Thoracic aorta (tissue), 2 donors: ENCODE data around the gene AGAP2. TPM values are rescaled to one million over a fixed set of nuclear protein-coding genes. Genes with fewer than 3 reads are reported as not detected.

Experiments
- ATAC-seq: fragments of 150-250 bp; one replicate; pipeline ENCODE4 v1.8.0; 2017; ENCODE audit warnings: low read depth; ENCODE audit not compliant: insufficient number of reproducible peaks, low FRiP score
- DNase-seq: peaks from one replicate; pipeline ENCODE4 v3.0.0-alpha.2; 2020; ENCODE audit warnings: low spot score
- H3K27ac ChIP-seq, 2 donors: fragments of 200-600 bp; sonication (generic); 1 replicate in 1 of 2; 2 replicates in 1 of 2; pipeline ENCODE4 v1.5.1; 2016; ENCODE audit warnings: mild to moderate bottlenecking in 2 of 2, moderate library complexity in 2 of 2
- H3K27me3 ChIP-seq: fragments of 200-600 bp; sonication (generic); replicated peaks from 2 replicates; pipeline ENCODE4 v1.6.0; 2016; ENCODE audit warnings: mild to moderate bottlenecking; ENCODE audit not compliant: insufficient read depth
- H3K36me3 ChIP-seq: fragments of 200-600 bp; sonication (generic); one replicate; pipeline ENCODE4 v1.5.1; 2016
- H3K4me1 ChIP-seq, 2 donors: fragments of 200-600 bp; sonication (generic); 1 replicate in 1 of 2; 2 replicates in 1 of 2; pipeline versions ENCODE4 v1.5.1 to v1.6.0; 2016; ENCODE audit warnings: low read depth in 2 of 2, mild to moderate bottlenecking in 1 of 2; ENCODE audit not compliant: control insufficient read depth in 1 of 2
- H3K4me3 ChIP-seq: fragments of 200-600 bp; sonication (generic); 2 replicates; pipeline ENCODE4 v1.5.1; 2016; ENCODE audit warnings: mild to moderate bottlenecking
- H3K9me3 ChIP-seq: fragments of 200-600 bp; sonication (generic); 2 replicates; pipeline ENCODE4 v1.5.1; 2016
- total RNA-seq, 2 donors: library from RNA; depleted of rRNA; stranded (reverse); fragments of >200 nt; gene quantifications; one replicate each; pipeline versions ENCODE4 v1.1.0 to v1.2.3, GENCODE V29; 2016
- TF ChIP-seq, protein P1 (sequence below): fragments of 200-600 bp; sonication (generic); IDR thresholded peaks from one replicate; pipeline ENCODE4 v1.5.1; 2019; ENCODE audit warnings: antibody characterized with exemption

The AGAP2 gene
- total RNA-seq, 2 donors from 2014 or later = 1.2 to 3.5 TPM

DNA sequence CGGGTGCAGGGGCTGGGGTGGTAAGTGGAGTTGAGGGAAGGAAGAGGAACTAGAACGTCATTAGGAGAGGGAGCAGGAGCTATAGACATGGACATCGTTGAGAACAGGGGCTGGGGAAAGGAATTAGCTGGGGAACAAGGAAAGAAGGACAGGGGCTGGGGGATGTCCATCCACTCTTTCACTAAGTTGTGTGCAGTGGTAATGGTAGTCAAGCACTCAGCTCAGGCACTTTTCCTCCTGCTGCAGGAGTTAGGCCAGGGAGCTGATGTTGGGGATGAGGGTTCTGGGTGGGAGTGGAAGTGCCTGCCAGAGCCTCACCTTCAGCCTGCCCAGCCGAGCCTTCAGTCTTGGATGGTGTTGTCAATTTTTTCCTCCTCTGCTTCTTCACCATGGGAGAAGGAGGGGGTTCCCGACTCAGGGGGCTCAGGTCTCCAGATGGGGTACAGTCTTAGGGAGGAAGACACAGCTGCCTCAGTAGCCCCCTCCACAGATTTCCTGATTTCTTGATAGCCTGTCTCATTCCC lies 9.2 kb downstream of the AGAP2 start:
- Histone ChIP-seq H3K4me3 (no peak overlapping the region), H3K4me1 (peaks cover 0 to 19% of the 10 kb centered on the region in 2 donors), H3K27ac (no peak overlapping the region), H3K27me3 (no peaks in the 10 kb centered on the region), H3K36me3 (no peaks in the 10 kb centered on the region), H3K9me3 (no peaks in the 10 kb centered on the region)
- DNase-seq = no peak
- ATAC-seq = no peak
- TF ChIP-seq, protein P1, sequence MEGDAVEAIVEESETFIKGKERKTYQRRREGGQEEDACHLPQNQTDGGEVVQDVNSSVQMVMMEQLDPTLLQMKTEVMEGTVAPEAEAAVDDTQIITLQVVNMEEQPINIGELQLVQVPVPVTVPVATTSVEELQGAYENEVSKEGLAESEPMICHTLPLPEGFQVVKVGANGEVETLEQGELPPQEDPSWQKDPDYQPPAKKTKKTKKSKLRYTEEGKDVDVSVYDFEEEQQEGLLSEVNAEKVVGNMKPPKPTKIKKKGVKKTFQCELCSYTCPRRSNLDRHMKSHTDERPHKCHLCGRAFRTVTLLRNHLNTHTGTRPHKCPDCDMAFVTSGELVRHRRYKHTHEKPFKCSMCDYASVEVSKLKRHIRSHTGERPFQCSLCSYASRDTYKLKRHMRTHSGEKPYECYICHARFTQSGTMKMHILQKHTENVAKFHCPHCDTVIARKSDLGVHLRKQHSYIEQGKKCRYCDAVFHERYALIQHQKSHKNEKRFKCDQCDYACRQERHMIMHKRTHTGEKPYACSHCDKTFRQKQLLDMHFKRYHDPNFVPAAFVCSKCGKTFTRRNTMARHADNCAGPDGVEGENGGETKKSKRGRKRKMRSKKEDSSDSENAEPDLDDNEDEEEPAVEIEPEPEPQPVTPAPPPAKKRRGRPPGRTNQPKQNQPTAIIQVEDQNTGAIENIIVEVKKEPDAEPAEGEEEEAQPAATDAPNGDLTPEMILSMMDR = no peak

DNA sequence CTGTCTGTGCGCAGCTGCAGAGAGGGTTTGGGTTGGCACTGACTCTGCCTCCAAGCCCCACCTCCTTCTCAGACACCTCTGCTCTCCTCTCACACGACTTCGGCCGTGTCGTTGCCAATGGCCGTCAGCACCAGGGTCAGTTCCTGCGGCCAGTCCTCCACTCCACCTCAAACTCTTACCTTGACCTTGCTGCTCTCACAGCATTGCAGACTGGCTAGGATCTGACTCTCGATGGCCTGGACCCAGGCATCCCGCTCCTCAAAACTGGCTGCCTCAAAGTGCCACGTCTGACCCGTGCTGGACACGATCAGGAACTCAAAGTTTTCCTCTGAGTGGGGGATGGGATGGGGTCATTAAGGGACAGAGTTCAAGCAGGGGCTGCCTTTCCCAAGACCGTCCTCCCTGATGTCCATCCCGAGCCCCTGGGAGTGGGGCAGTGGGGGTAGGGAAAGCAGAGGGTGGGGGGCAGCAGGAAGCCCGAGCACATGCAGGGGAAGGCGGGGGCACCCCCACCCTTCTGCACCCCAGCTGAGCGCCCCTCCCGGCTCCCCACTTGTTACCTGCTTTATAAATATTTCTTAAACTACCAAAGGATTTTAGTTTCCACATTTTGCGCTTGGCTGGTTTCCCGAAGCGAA lies 10.7 kb downstream of the AGAP2 start:
- TF ChIP-seq, protein P1 = no peak
- H3K27ac ChIP-seq = no peak overlapping the region
- H3K4me1 ChIP-seq = peaks cover 0 to 19% of the 10 kb centered on the region in 2 donors
- H3K9me3 ChIP-seq = no peaks in the 10 kb centered on the region
- H3K4me3 ChIP-seq = no peak overlapping the region
- no peak for ATAC-seq
- DNase-seq = no peak
- no peaks in the 10 kb centered on the region for H3K27me3 ChIP-seq
- H3K36me3 ChIP-seq = no peaks in the 10 kb centered on the region

DNA sequence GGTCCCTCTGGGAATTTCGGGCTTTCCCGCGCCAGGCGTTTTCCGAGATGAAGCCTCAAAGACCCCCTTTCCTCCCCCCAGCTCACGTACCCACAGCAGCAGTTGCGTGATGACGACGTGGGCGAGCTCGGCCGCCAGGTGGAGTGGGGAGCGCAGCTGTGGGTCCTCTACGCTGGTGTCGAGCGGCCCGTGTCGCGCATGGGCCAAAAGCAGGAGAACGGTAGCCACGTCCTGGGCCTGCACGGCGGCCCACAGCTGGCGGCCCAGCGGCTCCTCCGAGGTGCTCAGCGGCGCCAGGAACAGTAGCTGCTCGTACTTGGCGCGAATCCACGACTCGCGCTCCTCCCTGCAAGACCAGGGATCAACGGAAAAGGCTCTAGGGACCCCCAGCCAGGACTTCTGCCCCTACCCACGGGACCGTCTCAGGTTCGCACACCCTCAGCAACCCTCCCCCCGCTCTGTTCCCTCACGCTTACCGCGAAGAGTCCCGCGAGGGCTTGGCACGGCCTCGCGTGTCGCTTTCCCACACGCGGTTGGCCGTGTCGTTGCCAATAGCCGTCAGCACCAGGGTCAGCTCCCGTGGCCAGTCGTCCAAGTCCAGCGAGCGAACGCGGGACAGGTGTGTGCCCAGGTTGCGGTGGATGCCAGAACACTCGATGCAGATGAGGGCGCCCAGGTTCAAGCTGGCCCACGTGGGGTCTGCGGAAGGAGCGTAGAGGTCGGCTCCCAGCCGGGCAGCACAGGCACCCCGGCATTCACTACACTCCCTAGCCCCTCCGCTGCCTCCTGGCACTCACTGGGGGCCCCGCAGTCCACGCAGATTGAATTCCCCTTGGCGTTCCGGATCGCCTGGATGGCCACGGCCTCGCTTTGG lies 11.4 kb downstream of the AGAP2 start:
- H3K27ac ChIP-seq = no peak overlapping the region
- no peaks in the 10 kb centered on the region for H3K9me3 ChIP-seq
- peak overlapping the region; percentile 77 for H3K4me3 ChIP-seq
- TF ChIP-seq, protein P1 = peak; percentile 35
- no peaks in the 10 kb centered on the region for H3K27me3 ChIP-seq
- no peaks in the 10 kb centered on the region for H3K36me3 ChIP-seq
- ATAC-seq = no peak
- no peak for DNase-seq
- peaks cover 0 to 19% of the 10 kb centered on the region in 2 donors for H3K4me1 ChIP-seq

DNA sequence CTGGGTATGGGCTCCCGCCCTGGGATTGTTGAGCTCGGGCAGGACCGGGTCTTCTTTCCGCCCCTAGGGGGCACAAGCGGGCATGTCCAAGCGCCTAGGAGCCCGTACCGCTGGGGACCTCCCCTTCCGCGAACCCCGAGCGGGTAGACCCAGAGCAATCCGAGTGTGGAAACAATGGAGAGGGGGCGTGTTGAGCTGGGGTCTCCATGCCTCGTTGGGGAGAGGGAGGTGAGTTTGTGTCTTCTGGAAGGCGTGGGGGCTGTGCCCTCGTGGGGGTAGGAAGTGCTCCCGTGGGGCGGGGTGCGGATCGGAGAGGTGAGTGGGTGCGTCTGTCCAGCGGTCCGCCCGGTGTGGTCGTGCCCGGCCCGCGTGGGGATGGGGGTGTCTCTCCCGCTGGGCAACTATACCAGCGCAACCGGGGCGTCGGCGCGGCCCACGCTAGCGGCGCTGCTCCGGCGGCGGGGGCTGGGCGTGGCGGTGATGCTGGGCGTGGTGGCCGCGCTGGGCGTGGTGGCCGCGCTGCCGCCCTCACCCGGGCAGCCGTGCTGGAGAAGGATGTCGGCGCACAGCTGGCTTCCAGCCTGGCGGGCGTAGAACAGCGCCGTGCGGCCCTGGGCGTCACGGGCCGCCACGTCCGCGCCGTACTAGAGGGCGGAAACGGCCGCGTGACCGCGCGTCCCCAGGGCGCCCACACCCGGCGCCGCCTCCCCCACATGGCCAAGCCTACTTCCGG lies 12.2 kb downstream of the AGAP2 start:
- Histone ChIP-seq H3K9me3 (no peaks in the 10 kb centered on the region), H3K36me3 (peaks cover 6% of the 10 kb centered on the region), H3K4me3 (peak overlapping the region; percentile 77), H3K27me3 (no peaks in the 10 kb centered on the region), H3K4me1 (peaks cover 0 to 19% of the 10 kb centered on the region in 2 donors), H3K27ac (no peak overlapping the region)
- ATAC-seq (peak; percentile 20), DNase-seq (no peak)
- TF ChIP-seq, protein P1 = peak; percentile 60

DNA sequence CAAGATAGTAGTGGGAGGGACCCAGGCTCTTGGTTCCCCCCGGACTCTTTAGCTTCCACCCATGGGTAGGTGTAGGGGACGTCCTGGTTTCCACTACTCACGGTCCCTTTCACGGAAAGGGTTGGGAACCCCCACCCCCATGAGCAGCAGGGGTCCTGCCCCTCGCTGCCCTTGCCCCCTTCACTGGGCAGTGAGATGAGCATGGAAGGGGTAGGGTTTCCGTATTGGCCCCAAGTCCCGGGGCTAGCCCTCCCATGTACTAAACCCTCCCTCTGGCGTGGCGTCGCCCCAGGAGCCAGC lies 12.7 kb downstream of the AGAP2 start:
- no peaks in the 10 kb centered on the region for H3K27me3 ChIP-seq
- no peak overlapping the region for H3K27ac ChIP-seq
- ATAC-seq (no peak), DNase-seq (no peak)
- peaks cover 0 to 19% of the 10 kb centered on the region in 2 donors for H3K4me1 ChIP-seq
- H3K36me3 ChIP-seq = peaks cover 11% of the 10 kb centered on the region
- H3K9me3 ChIP-seq = no peaks in the 10 kb centered on the region
- H3K4me3 ChIP-seq = peak overlapping the region; percentile 77
- TF ChIP-seq, protein P1 = no peak
